Glutamatergic neuron (in vitro differentiated cells): ENCODE results near the gene DIAPH1. TPM values are rescaled to one million over a fixed set of nuclear protein-coding genes. Genes with fewer than 3 reads are reported as not detected.

ENCODE experiments used
- DNase-seq: peaks from one replicate; pipeline ENCODE4 v3.0.0; 2022
- H3K27ac Mint-ChIP-seq: one replicate; pipeline ENCODE4 v1.8.0; 2020; ENCODE audit warnings: mild to moderate bottlenecking, mixed read lengths, inconsistent platforms; ENCODE audit not compliant: unreplicated experiment
- H3K27me3 Mint-ChIP-seq: one replicate; pipeline ENCODE4 v1.8.0; 2020; ENCODE audit warnings: mild to moderate bottlenecking, moderate library complexity, mixed read lengths, inconsistent platforms; ENCODE audit not compliant: unreplicated experiment
- H3K36me3 Mint-ChIP-seq: one replicate; pipeline ENCODE4 v1.8.0; 2020; ENCODE audit warnings: mild to moderate bottlenecking, mixed read lengths, inconsistent platforms; ENCODE audit not compliant: unreplicated experiment
- H3K4me1 Mint-ChIP-seq: one replicate; pipeline ENCODE4 v1.8.0; 2020; ENCODE audit warnings: mild to moderate bottlenecking, low read depth, mixed read lengths, inconsistent platforms; ENCODE audit not compliant: unreplicated experiment
- H3K4me3 Mint-ChIP-seq: one replicate; pipeline ENCODE4 v1.8.0; 2020; ENCODE audit warnings: mild to moderate bottlenecking, mixed read lengths, inconsistent platforms; ENCODE audit not compliant: unreplicated experiment
- H3K9me3 Mint-ChIP-seq: one replicate; pipeline ENCODE4 v1.8.0; 2020; ENCODE audit warnings: mild to moderate bottlenecking, moderate library complexity, mixed read lengths, inconsistent platforms; ENCODE audit not compliant: unreplicated experiment
- total RNA-seq: library from RNA; stranded (reverse); fragmentation: NEBNext Ultra II Directional; extraction: Animal tissue kit (Norgen Biotek cat#: 25700); gene quantifications from one replicate; pipeline ENCODE4 v1.2.1, GENCODE V29; 2021; ENCODE audit not compliant: unreplicated experiment
- TF ChIP-seq, protein P1 (sequence below): fragments of 200-600 bp; sonication (generic); IDR thresholded peaks from one replicate; pipeline ENCODE4 v1.5.0; 2021; ENCODE audit not compliant: partially characterized antibody, unreplicated experiment

The DIAPH1 gene
- total RNA-seq, 1 donor from 2014 or later, result 51.6 TPM

DNA sequence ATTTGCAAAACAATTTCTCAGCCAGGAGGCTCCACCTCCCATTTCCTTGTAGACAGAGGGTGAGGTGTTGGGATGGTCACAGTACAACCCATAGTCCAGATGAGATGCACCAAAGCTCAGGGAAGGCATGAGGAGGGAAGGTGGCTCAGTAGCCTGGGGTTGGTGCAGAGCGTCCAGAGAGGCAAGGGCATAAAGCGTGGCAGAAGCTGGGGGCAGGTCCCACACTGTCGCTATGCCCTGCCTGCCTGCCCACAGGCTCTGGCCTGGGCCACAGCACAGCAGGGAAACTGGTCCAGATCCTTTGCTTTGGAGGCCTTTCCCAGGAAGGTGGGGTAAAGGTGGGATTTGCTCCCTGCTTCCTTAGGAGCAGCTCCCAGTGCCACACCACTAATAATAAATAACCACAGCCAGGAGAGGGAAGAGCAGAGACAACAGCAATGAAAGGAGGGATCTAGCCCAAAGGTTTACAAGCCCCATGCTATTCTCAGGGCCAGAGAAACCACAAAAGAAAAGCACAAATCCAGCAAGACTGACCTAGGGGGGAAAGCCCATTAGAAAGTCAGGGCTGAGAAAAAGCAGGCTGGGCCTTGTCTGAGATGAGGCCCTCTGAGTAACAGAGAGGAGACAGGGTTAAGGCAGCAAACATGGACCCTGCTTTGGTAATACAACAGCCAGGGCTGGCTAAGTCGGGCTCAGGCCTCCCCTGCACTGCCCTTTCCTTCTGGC is 102.7 kb downstream of the DIAPH1 start:
- H3K36me3 Mint-ChIP-seq, result peaks cover 9% of the 10 kb centered on the region
- peak overlapping the region; percentile 57 for H3K4me3 Mint-ChIP-seq
- peaks cover 23% of the 10 kb centered on the region for H3K27me3 Mint-ChIP-seq
- H3K27ac Mint-ChIP-seq, result peak overlapping the region; percentile 97
- TF ChIP-seq, protein P1, sequence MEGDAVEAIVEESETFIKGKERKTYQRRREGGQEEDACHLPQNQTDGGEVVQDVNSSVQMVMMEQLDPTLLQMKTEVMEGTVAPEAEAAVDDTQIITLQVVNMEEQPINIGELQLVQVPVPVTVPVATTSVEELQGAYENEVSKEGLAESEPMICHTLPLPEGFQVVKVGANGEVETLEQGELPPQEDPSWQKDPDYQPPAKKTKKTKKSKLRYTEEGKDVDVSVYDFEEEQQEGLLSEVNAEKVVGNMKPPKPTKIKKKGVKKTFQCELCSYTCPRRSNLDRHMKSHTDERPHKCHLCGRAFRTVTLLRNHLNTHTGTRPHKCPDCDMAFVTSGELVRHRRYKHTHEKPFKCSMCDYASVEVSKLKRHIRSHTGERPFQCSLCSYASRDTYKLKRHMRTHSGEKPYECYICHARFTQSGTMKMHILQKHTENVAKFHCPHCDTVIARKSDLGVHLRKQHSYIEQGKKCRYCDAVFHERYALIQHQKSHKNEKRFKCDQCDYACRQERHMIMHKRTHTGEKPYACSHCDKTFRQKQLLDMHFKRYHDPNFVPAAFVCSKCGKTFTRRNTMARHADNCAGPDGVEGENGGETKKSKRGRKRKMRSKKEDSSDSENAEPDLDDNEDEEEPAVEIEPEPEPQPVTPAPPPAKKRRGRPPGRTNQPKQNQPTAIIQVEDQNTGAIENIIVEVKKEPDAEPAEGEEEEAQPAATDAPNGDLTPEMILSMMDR, result no peak
- no peak for DNase-seq
- peaks cover 32% of the 10 kb centered on the region for H3K9me3 Mint-ChIP-seq
- peaks cover 51% of the 10 kb centered on the region for H3K4me1 Mint-ChIP-seq

DNA sequence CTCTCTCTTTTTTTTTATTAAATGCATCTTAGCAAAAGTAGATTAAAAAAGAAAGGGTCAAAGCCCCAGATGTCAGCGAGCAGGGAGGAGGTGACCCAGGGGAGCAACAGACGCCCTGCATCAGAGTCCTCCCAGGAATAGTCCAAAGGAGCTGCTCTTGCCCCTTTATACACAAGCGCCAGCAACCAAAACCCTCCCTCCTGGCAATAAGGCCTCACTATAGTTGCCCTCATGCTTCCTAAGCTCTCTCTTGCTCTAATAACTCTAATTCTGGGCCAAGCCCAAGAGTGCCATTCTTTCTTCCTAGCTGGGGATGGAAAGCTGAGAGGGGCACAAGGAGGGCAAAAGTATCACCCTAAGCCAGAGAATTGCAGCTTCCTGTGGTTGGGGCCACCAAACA is 103.7 kb downstream of the DIAPH1 start:
- no peak for DNase-seq
- H3K4me3 Mint-ChIP-seq, result peak overlapping the region; percentile 67
- H3K4me1 Mint-ChIP-seq, result peaks cover 50% of the 10 kb centered on the region

DNA sequence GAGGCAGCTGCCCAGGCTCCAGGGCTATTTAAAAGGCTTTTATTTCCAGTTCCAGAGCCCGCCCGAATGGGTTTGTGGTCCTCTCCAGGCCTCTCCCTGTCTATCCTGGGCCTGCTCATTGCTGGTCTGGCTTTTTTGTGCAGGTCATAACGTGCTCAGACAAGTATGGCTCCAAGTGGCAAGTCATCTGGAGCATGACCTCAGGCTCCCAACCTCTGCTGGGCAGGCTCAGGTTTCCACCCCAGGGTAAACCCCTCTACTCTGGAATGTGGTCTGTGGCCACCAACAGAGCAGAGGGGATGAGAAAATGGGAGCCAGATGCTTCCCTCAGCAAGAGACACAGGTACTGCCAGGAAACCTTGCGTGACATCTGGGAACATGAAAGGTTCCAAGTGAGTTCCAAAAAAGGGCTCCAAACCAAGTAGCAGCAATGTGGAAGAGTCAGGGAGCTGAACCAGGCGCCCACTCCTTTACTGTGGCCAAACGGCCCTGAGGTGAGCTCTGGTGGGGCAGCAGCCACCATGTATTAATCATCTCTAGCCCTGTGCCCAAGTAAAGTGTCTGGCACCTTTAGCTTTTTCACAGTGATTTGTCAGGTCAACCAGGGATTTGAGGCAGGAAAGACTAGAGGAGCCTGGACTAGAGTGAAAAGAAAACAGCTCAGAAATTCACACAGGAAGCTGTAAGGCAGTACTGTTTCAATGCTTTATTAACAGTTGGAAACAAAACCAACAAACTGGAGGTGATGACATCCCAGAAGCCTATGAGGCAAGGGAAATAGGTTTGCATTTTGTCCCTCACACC is 104.3 kb downstream of the DIAPH1 start:
- Mint-ChIP-seq H3K9me3 (peaks cover 36% of the 10 kb centered on the region), H3K27me3 (peaks cover 23% of the 10 kb centered on the region), H3K4me3 (peak overlapping the region; percentile 88), H3K4me1 (peaks cover 53% of the 10 kb centered on the region), H3K36me3 (peaks cover 9% of the 10 kb centered on the region), H3K27ac (peak overlapping the region; percentile 97)
- no peak for DNase-seq
- TF ChIP-seq, protein P1, result no peak

More for the DNA sequence above, 103.7 kb downstream of the DIAPH1 start:
- TF ChIP-seq, protein P1, result no peak
- Mint-ChIP-seq H3K9me3 (peaks cover 31% of the 10 kb centered on the region), H3K27me3 (peaks cover 23% of the 10 kb centered on the region), H3K27ac (peak overlapping the region; percentile 97), H3K36me3 (peaks cover 9% of the 10 kb centered on the region)

DNA sequence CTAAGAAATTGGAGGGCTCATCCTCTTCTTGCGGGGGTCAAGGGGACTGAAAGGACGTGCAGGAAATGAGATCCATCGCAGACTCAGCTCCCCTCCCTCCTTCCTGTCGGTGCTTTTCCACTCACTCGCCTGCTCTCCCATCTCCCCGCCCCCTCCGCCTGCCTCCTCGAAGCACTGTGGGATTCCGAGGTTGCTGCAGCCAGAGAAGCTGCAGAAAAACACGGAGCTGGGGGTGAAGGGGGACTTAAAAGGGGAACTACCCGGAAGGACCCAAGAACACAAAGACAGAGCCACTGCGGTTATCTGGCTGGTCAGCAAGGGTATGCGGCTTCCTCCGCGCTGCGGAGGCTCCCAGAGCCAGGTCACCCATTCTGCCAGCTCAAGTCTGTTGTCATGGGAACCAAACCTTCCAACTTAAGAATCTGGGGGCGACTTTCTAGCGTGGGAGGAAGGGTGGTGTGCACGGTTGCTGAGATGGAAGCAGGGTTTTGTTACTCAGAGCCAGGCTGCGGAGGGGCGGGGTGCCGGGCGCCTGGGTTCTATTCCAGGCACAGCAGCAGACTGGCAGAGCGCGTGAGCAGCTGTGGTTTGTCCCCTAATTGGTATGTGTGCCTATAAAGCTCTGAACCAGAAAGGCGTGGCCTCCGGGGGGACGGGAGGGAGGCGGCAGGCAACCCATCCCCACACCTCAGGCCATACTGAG is 105.0 kb downstream of the DIAPH1 start:
- Mint-ChIP-seq H3K27ac (peak overlapping the region; percentile 97), H3K9me3 (peaks cover 37% of the 10 kb centered on the region), H3K4me1 (peaks cover 57% of the 10 kb centered on the region), H3K36me3 (peaks cover 9% of the 10 kb centered on the region), H3K27me3 (peaks cover 23% of the 10 kb centered on the region), H3K4me3 (peak overlapping the region; percentile 88)
- TF ChIP-seq, protein P1, result no peak
- peak; percentile 80 for DNase-seq
